Stimulated activated CD8-positive, alpha-beta memory T cell treated with anti-CD3 and anti-CD28 coated beads, Interleukin-15, amount 100 ng/mL, for 4 hours (primary cell): ENCODE measurements around the gene COL20A1.

Source experiments
- DNase-seq, 2 donors: peaks; one replicate each; pipeline ENCODE4 v3.0.0-alpha.2; 2020; ENCODE audit warnings: low read depth in 2 of 2

COL20A1 gene

DNA sequence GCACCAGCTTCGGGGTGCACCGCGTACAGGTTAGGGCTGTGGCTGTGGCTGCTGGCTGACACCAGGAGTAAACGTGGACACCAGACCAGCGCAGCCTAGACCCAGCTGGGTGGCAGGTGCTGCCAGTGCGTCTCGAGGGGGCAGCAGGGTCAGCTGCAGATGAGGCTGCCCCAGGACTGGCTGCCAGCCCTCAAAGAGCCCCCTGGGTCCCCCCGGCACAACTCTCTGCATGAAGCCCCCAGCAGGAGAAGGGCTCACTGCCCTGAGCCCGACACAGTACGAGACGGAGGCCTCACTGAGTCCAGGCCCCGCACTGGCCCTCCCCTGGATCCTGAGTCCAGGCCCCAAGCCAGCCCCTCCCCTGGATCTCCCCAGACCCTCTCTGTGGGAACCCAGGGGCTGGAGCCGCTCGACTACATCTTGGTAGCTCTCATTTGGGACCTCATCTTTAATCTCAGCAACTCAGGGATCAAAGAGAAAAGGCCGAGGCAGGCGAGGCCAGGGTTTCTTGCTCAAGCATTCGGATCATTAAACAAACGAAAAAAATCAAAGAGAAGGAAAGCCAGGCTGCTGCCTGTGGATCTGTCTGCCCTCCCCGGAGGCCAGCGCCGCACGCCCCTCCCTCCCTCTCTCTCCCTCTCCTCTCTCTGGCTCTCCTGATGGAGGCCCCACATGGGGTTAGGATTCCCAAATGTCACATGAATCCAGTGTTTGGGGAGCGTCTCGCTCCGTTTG is 31.8 kb upstream of the COL20A1 start:
- no peak for DNase-seq

DNA sequence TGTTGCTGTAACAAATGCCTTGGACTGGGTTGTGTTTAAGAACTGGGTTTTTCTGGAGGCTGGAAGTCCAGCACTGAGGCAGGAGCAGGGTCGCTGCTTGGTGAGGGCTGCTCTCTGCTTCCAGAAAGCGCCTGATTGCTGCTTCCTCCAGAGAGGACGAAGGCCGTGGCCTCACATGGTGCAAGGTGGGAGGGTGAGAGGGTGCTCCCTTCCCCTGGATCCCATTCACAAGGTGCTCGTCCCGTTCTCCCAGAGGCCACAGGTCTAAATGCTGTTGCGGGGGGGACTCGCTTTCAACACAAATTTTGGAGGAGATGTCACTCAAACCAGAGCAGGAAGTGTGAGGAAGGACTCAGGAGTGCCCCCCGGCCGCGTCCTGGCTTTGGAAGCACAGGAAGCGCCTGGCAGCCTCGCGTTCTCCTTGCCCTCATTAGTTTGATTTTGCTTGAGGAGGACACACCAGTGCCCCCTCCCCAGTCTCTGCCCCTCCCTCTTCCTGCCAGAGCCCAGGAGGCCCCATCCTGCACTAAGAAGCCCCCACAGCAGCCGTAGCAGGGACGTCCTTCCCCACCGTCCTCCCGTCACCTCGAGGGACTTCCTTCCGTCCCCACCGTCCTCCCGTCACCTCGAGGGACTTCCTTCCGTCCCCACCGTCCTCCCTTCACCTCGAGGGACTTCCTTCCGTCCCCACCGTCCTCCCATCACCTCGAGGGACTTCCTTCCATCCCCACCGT is 31.0 kb upstream of the COL20A1 start:
- DNase-seq = no peak

DNA sequence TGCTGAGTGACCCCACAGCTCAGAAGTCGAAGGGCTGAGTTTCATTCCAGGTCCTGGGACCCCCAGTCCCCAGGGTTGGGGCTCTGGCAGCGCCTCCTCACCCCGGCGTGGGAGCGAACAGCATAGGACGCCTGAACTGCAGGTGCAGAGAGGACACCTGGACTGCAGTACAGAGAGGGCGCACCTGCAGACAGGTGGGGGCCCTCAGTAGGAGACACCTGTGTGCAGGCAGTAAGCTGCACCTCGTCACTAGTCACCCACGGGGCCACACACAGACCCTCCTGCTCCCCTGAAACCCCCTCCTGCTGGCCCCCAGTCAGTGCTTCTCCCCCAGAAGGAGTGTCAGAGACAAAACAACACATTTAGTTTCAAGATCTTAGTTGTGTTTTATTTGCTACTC is 30.1 kb upstream of the COL20A1 start:
- DNase-seq = no peak

DNA sequence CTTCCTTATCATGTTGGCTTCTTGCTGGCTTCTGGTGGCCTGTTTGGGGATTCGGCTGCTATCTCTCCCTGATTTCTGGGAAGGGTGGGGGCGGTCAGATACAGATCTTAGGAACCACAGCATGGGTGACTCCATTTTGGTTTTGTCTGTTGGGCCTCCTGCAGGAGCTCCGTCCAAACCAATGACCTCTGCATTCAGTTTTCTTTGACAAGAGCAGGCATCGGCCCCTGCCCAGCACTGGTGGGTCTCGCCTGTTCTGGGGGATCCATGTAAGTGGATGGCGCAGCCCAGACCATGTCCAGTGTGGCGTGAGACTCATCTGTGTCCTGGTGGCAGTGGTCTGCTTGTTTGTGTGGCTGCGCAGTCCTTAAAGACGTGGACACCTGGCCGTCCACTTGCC is 29.0 kb upstream of the COL20A1 start:
- DNase-seq = no peak

DNA sequence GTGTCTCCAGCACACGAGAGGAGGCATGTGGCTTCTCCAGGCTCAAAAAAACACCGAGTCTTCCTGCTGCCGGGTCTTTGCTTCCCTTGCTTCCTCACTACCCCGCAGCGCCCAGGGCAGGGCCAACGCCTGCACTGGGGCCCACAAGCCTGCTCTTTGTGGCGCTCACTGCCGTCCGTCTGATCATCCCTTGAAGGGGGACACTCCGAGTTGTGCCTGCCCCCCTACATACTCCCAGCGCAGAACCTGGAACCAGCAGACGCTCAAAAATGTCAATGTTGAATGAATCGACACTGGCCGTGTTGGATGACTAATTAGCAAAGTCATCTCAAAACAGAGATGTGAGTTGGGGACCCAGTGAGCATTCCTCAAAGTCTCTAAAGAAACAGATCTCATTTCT is 28.5 kb upstream of the COL20A1 start:
- no peak for DNase-seq

DNA sequence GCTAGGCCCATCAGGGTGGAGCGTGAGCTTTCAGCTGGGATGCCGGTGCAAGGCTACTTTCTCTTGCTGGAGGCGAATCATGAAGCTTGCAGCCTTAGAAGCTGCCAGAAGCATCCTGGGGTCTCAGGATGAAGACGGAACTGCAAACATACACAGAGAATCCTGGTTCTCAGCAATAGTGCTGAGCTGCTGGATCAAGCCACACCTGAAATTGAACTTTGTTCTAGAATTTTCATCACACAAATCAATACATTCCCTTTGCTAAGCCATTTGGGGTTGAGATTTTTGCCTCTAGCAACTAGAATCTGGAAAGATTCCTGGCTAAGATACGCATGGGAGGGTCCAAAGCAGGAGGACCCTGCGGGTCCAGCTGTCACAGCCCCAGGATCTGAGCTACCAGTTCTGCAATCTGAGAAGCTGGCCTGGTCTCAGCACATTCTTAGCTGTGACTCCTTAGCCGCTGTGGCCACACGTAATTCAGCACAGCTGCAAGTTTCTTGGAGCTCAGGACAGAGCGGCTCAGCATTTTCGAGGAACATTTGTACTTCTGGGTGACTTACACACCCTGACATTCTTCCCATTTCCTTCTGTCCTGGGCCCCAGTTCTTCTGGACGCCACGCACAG is 27.0 kb upstream of the COL20A1 start:
- no peak for DNase-seq

DNA sequence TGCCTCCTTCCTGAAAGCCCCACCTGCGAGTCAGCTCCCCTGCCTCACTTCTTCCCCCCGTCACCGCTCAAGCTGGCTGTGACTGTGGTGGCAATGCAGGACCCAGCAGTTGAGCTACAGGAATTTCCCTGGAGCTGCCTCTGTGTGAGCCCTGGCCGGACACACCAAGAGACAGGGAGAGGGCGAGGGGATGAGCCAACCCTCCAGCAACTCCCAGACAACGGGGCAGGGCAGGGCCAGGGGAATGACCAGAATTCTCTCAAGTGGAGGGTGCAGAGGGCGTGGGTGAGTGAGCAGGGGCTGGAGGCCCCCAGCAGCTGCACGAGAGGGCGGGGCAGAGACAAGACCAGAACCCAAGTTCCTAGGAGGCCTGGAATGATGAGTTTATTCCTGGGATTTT is 25.3 kb upstream of the COL20A1 start:
- DNase-seq = no peak

DNA sequence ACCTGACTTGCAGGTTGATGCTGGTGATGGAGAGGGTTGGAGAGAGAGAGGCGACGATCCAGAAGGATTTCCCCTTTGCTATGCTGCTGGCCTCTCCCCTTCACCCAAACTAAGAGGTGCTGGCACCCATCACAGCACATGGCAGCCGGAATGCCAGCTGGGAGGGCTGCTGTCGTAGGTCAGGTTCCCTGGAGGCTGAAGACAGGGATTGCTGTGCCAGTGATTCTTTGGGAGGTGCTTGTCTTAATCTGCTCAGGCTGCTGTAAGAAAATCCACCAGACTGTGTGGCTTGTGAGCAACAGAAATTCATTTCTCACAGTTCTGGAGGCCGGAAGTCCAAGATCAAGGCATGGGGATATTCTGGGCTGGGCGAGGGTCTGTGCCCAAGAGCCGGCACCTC is 24.7 kb upstream of the COL20A1 start:
- no peak for DNase-seq

DNA sequence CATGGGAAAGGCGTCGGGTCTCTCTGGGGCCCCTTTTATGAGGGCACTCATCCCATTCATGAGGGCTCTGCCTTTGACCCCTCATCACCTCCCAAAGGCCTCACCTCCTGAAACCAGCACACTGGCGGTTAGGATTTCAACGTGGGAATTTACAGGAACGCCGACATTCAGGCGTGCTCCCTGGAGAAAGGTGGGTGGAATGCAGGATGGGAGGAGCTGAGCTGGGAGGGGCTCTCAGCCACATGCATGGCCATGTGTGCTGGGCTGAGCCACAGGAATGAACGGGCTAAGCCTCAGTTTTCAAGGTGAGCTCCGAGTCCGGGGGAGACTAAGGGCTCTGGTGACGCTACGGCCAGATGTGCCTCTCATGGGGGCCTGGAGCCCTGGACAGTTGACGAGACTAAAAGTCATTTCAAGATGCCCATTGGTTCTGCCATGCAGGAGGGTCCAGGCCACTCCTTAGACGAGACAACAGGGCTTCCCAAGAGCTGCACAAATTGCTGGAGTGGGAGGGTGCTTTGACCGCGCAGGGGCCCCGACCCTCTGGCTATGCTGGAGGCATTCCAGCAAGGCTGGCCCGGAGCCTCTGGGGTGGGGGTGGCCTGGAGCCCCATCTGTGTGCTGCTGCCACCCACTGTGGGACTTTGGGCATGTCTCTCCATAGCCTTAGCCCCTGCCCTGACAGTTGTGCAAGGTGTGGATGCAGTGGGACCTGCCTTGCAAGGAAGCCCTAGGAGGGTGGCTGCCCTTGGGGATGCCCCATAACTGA is 24.1 kb upstream of the COL20A1 start:
- DNase-seq = no peak

DNA sequence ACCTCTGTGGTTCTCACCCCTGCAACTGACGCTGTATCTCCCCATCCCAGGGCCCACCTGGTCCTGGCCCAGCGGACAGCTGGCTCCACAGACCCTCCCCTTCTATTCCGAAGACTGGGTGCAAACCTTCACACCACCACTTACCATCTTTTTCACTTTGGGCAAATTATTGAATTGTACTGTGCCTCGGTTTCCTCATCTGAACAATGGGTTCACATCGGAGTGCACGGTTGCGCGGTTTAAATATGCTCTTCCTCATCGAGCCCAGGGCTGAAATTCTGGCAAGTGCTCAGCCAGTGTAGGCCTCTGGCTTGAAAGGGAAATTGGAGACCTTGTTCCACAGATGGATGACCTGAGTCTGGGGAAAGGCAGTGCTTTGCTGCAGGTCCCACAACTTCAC is 23.3 kb upstream of the COL20A1 start:
- no peak for DNase-seq

DNA sequence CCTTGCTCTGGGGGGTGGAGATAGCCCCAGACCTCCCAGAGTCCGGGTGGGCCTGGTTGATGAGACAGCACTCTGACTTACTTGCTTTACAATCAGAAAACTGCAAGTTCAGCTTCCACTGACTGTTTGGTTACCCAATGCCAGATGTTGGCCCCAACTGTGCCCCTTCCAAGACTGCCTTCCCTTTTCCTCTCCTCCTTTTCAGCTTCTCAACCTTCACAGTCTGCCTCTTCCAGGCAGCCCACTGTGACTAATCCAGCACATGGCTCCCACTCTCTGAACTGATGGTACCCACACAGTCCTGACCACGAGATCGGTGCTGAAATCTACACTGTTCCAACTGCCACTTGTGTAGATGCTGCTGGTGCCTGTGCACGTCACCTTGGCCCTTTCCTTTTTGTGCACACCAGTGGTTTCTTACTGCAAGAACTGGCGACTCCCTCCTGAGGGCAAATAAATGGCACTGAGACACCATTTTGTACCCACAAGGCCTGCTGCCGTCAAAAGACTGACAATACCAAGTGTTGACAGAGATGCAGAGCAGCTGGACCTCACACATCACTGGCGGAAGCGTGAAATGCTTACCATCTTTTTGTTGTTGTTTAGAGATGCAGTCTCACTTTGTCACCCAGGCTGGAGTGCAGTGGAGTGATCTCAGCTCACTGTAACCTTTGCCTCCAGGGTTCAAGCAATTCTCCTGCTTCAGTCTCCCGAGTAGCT is 22.2 kb upstream of the COL20A1 start:
- DNase-seq = no peak

DNA sequence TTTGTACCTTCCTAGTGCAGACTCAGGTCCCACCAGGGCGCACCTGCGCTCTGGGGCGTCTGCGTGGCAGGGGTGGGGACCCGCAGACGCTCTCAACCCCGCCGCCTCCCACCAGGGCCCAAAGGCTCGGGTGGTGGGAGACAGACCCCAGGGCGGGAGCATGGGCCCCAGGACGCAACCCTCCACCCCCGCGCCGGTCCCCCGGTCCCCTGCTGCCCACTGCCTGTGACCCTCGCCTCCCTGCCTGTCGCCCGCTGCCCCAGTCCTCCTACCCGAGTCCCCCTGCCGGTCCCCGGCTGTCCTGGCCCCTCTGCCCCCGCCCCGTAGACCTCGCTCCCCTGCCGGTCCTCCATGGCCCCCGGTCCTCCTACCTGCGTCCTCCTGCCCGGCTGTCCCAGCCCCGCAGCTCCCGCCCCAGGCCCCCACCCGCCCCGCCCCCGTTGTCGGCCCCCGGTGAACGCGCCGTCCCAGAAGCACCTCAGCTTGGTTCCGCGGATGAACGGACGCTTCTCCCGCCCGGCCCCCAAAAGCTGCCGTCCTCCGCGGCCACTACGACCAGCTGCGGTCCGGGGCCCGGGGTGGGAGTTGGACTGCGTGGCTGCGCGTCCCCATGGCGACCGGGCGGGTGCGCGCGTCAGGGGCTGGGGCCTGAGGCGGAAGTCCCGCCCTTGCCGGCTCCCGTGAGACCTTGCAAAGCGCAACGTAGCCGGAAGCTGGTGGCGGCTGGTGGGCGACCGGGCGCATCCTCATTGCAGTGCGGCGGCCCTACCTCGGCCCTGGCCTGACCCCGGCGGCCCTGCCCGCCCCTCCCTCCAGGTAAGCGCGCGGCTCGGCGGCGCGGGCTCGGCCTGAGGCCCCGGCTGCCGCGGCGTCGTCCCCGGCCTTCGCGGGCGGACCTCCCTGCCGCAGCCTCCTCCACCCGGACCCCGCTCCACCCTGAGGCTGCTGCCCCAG is 20.6 kb upstream of the COL20A1 start, which contains the start of gene ARFGAP1:
ARFGAP1 (plus strand) TSS at position 709 of the 954 bp plus-strand sequence. CDS start 2,768 bp downstream, outside the sequence.
- DNase-seq = peak; percentile 78 to 81

DNA sequence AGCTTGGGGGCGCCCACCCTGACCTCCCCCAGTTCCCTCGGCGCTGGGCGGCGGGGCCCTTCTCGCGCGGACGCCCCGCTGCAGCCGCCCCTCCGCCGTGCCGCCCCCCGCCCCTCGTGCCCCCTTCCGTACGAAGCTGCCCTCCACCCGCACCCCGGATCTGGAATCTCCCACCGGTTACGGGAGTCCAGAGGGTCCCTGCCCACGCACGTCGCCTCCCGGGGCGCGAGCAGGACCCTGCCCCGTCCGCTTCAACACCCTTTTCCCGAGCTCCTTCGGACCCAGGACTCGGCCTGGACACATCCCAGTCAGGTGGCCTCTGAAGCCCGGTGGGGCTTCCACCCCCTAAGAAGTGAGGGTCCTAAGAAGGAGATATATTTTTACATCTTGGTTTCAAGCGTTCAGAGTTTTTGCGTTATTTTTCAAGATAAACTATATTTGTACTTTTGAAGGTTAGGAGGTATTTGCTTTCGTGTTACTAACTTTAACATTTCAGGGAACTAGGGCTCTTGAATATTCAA is 19.9 kb upstream of the COL20A1 start:
- no peak for DNase-seq

DNA sequence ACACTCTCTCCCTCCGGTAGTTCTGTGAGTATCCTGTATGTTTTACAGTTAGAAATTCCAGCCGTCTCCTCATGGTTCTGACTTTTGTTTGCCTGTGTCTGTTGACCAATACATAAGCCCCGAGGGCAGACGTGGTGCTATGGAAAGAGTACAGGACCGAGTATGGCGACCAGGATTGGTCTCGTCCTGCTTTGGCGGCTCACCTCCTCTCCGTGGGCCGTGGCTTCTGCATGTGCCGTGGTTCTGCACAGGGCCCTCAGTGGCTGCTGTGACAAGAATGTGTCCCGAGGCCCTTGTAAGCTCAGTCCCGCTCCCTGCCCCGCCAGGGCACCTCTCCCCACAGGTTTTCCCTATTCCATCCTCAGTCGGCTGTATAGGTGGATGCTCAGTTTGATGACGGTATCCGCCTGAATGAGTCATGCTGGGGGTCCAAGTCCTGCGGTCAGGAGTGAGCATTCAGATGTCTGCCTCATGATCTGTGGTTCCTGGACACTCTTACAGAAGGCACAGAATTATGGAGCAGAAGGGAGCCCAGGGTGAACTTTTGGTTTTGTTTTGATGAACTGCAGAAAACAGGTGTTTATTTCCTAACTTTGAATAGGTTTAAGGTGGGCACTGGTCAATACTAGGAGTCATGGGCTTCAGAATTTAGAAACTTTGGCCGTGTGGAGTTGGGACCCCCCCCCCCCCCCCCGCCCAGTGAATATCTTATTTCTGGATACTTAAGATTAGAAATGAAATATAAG is 19.2 kb upstream of the COL20A1 start:
- DNase-seq = no peak

DNA sequence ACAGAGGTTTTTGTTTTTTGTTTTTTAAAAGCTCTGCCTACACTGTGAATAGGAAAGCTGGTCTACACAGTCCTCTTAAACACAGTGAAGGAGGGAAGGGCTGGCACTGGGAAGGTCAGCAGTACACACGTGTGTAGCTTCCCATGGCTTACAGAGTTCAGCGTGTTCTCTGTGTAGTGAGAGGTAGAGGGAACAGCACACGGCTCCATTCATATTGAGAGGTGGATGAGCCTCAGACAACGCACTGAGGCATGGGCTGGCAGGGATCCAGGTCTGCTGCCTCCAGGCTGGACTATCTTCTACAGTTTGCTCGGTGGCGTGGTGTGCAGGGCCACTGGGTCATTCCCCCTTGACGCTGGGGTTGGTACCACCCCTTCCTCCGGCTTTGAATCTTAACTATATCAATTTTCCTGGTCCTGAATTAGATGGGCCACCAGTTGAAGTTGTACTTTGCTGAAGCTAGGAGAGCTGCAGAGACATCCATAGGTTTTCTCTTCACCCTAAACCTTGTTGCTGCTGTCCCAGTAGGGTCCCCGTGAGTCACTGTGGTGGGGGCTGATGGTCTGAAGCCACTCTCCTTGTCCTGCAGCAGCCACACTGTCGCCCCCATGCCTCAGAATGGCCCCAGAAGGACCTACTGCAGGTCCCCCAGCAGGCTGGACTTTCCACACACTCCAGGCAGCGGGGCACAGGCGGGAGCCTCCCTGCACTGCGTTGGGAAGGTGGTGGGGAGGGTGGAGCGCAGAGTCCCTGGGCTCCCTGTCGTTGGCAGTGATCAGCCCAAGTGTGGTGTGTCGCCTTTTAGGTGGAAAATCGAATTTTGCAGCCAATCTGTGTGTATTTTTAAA is 18.4 kb upstream of the COL20A1 start:
- DNase-seq = no peak

DNA sequence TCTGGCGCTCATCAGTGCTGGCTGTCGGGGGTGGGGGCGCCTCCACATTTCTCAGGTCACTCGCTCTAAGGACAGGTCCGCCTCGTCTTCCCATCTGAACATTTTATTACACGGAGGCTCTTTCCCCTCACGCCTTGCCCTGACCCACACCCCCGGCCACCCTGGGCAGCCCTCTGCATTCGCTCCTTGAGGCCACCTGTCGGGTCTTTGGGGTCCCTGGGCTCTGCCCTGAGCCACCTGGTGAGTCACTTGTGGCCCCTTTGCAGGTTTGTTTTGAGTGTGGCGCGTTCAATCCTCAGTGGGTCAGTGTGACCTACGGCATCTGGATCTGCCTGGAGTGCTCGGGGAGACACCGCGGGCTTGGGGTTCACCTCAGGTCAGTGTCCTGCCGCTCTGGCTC is 17.2 kb upstream of the COL20A1 start:
- DNase-seq = no peak

DNA sequence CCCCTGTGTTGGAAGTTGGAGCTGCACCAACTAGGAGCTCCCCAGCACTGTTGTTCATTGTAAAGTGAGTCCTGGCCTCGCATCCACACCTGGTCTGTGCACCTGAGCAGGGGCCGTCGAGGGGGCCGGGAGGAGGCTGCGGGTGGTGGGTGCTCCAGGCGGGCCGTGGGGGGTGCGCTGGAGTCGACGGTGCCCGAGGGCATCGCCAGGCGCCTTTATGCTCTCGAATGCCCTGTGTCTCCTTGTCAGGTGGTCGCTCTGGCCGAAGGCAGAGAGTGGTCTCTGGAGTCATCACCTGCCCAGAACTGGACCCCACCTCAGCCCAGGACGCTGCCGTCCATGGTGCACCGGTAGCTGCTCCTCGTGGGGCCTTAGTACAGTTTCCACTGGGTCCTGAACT is 16.0 kb upstream of the COL20A1 start:
- no peak for DNase-seq

DNA sequence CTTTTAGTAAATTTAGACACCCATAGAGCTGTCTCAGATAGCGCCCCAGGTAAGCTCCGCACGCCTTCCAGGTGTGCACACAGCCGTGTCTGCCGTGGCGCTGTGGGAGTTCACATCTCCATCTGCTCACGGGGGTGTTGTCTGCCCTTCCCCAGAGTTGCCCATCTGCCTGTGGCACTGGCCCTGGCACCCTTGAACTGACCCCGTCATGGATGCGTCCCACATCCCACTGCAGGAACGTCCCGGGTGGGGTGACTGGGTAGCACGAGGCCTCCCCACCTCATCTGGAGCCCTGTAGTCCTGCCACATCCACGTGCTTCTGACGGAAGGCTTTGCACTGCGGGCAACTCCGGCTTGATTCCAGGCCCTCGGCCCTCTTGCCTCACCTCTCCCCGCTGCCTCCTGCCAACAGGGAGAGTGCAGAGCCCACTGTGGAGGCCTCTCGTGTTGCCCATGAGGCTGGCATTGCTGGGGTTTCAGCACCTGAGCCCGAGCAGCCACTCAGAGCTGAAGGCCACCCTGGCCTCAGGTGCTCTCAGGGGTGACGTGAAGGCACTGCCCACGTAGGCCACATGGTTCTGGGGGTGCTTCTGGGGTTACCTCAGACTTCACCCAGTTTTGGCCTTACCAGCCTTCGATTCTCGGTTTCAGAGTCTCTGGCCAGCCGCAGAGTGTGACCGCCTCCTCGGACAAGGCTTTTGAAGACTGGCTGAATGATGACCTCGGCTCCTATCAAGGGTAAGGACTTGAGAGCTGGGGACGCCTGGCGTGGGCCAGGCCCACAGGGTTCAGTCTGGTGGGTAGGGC is 15.3 kb upstream of the COL20A1 start:
- DNase-seq = no peak
